ENCODE measurements around the gene PAXX. TPM values are rescaled to one million over a fixed set of nuclear protein-coding genes. Genes with fewer than 3 reads are reported as not detected.

The PAXX gene
- polyA plus RNA-seq, 1 donor from 2014 or later = 276 TPM

GRCh38 chr9:137008312-137008711, 16.1 kb downstream of the PAXX start:
- Histone ChIP-seq H3K9me2 (ENCODE audit: insufficient read depth, low read length) (no peaks in the 10 kb centered on the region), H3K36me3 (ENCODE audit: insufficient read depth, low read length) (no peaks in the 10 kb centered on the region), H3K9me3 (ENCODE audit: low read length) (no peaks in the 10 kb centered on the region), H3F3A (ENCODE audit: insufficient read depth, low read length, poor library complexity, severe bottlenecking) (no peaks in the 10 kb centered on the region), H3K4me3 (ENCODE audit: low read length) (no peak overlapping the region), H3K27ac (ENCODE audit: low read length) (no peak overlapping the region), H3K79me2 (replicated peaks; ENCODE audit: insufficient read depth, low read length) (no peaks in the 10 kb centered on the region), H3K9ac (ENCODE audit: low read length) (no peak overlapping the region), H2AFZ (ENCODE audit: low read depth, low read length) (no peak overlapping the region), H3K4me2 (ENCODE audit: low read length) (no peak overlapping the region), H4K20me1 (ENCODE audit: insufficient read depth) (no peaks in the 10 kb centered on the region), H3K27me3 (ENCODE audit: insufficient read depth, low read depth, low read length) (no peaks in the 10 kb centered on the region)
- TF ChIP-seq CTCF (IDR thresholded peaks at IDR 0.05; ENCODE audit: poor library complexity, severe bottlenecking) (no peak), POLR2AphosphoS5 (IDR thresholded peaks at IDR 0.05) (no peak), EZH2 (IDR thresholded peaks at IDR 0.05; ENCODE audit: borderline replicate concordance, insufficient read depth, low read length, poor library complexity, severe bottlenecking) (no peak), MXI1 (conservative IDR thresholded peaks at IDR 0.05; ENCODE audit: poor library complexity, severe bottlenecking) (no peak), TAF1 (IDR thresholded peaks at IDR 0.05; ENCODE audit: low read depth) (no peak), SMC3 (conservative IDR thresholded peaks at IDR 0.05; ENCODE audit: poor library complexity) (no peak), EP300 (conservative IDR thresholded peaks at IDR 0.05; ENCODE audit: poor library complexity, severe bottlenecking) (no peak), REST (IDR thresholded peaks at IDR 0.05; ENCODE audit: borderline replicate concordance) (no peak), RAD21 (conservative IDR thresholded peaks at IDR 0.05) (no peak)

GRCh38 chr9:137009217-137009616, 17.0 kb downstream of the PAXX start:
- H3K36me3 ChIP-seq (ENCODE audit: insufficient read depth, low read length) = no peaks in the 10 kb centered on the region
- no peaks in the 10 kb centered on the region for H3K9me3 ChIP-seq (ENCODE audit: low read length)
- H3F3A ChIP-seq (ENCODE audit: insufficient read depth, low read length, poor library complexity, severe bottlenecking) = no peaks in the 10 kb centered on the region
- no peaks in the 10 kb centered on the region for H4K20me1 ChIP-seq (ENCODE audit: insufficient read depth)
- no peak overlapping the region for H3K4me3 ChIP-seq (ENCODE audit: low read length)
- H3K79me2 ChIP-seq (replicated peaks; ENCODE audit: insufficient read depth, low read length) = no peaks in the 10 kb centered on the region
- H3K27ac ChIP-seq (ENCODE audit: low read length) = no peak overlapping the region
- no peaks in the 10 kb centered on the region for H3K27me3 ChIP-seq (ENCODE audit: insufficient read depth, low read depth, low read length)
- no peaks in the 10 kb centered on the region for H3K9me2 ChIP-seq (ENCODE audit: insufficient read depth, low read length)
- no peak overlapping the region for H3K9ac ChIP-seq (ENCODE audit: low read length)
- no peak overlapping the region for H2AFZ ChIP-seq (ENCODE audit: low read depth, low read length)
- H3K4me2 ChIP-seq (ENCODE audit: low read length) = no peak overlapping the region
- TF ChIP-seq REST (IDR thresholded peaks at IDR 0.05; ENCODE audit: borderline replicate concordance) (no peak), RAD21 (conservative IDR thresholded peaks at IDR 0.05) (no peak), EP300 (conservative IDR thresholded peaks at IDR 0.05; ENCODE audit: poor library complexity, severe bottlenecking) (no peak), MXI1 (conservative IDR thresholded peaks at IDR 0.05; ENCODE audit: poor library complexity, severe bottlenecking) (no peak), CTCF (IDR thresholded peaks at IDR 0.05; ENCODE audit: poor library complexity, severe bottlenecking) (no peak), POLR2AphosphoS5 (IDR thresholded peaks at IDR 0.05) (no peak), EZH2 (IDR thresholded peaks at IDR 0.05; ENCODE audit: borderline replicate concordance, insufficient read depth, low read length, poor library complexity, severe bottlenecking) (no peak), SMC3 (conservative IDR thresholded peaks at IDR 0.05; ENCODE audit: poor library complexity) (no peak), TAF1 (IDR thresholded peaks at IDR 0.05; ENCODE audit: low read depth) (no peak)

Data from neural cell (in vitro differentiated cells).